PFSK-1 (cell line): ENCODE measurements around the gene RALGPS1.

ENCODE experiments used
- POLR2AphosphoS5 ChIP-seq: IDR thresholded peaks from 2 replicates; pipeline ENCODE4 v1.6.1; 2012; ENCODE audit warnings: low read depth, mild to moderate bottlenecking, control low read depth, low read length, moderate library complexity
- SIN3A ChIP-seq: IDR thresholded peaks from 2 replicates; pipeline ENCODE4 v1.6.1; 2012; ENCODE audit warnings: mild to moderate bottlenecking, low read length, moderate library complexity, borderline replicate concordance; ENCODE audit not compliant: insufficient read depth

DNA sequence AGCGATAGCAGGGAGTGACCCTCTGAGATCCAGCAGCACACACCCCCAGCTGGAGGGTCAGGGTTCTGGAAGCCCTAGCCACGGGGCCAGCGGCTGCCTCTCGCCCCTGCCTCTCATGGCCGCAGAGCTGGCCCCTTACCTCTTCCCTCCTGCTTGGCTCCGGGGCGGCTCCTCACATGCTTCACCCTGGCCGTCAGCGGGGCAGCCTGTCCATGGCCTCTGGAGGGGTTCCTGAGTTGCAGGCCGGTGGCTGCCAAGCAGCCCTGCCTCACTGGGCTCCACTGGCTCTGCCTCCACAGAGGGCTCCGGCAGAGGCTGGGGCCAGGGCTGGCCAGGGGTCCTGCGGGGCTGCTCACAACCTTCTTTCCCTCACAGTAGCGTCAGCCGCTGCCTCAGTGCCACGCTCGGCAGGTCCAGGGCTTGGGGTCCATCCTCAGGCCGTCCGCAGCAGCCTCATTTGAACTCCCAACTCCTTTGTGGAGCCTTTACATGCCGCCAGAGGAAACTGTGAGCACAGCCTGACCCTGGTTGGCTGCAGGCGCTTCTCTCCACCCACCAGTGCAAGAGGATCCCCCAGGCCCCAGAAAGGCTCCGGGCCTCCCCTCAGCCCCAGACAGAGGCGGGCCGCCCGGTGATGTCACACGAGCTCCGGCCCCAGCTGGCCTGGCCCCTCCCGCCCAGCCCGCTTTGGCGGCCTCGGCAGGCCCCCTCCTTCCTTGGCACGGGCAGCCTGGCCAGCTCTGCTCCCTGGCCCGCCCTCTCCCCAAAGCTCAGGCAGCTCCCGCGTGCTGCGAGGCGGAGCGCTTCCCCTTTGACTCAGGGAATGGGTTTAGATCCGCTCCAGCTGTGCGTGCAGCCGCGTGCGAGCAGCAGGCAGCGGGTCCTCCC lies 207.8 kb downstream of the RALGPS1 start, which contains the start of gene ANGPTL2:
- no peak for TF ChIP-seq SIN3A
- TF ChIP-seq POLR2AphosphoS5: no peak
